Smooth muscle cell (in vitro differentiated cells): ENCODE data around the gene LIG3. TPM values are rescaled to one million over a fixed set of nuclear protein-coding genes. Genes with fewer than 3 reads are reported as not detected.

Experiments used
- DNase-seq: peaks from one replicate; lab custom pipeline; 2025; ENCODE audit not compliant: unreplicated experiment; lab: John Stamatoyannopoulos, UW
- H2AFZ ChIP-seq: fragments of 200-600 bp; sonication (generic); 2 replicates; pipeline ENCODE4 v1.6.0; 2016; ENCODE audit warnings: antibody characterized with exemption, low read depth, mild to moderate bottlenecking
- H3F3A ChIP-seq: fragments of 200-600 bp; sonication (generic); 2 replicates; pipeline ENCODE4 v1.6.0; 2017; ENCODE audit warnings: antibody characterized with exemption, low read depth
- H3K27ac ChIP-seq: fragments of 200-600 bp; sonication (generic); 2 replicates; pipeline ENCODE4 v1.5.1; 2016; ENCODE audit warnings: low read depth, mild to moderate bottlenecking
- H3K27me3 ChIP-seq: fragments of 200-600 bp; sonication (generic); 2 replicates; pipeline ENCODE4 v1.6.1; 2016; ENCODE audit warnings: low read depth, mild to moderate bottlenecking
- H3K36me3 ChIP-seq: fragments of 200-600 bp; sonication (generic); 2 replicates; pipeline ENCODE4 v1.5.1; 2016; ENCODE audit warnings: low read depth
- H3K4me1 ChIP-seq: fragments of 200-600 bp; sonication (generic); 2 replicates; pipeline ENCODE4 v1.5.1; 2016; ENCODE audit warnings: low read depth
- H3K4me2 ChIP-seq: fragments of 200-600 bp; sonication (generic); 2 replicates; pipeline ENCODE4 v1.6.0; 2016; ENCODE audit warnings: mild to moderate bottlenecking
- H3K4me3 ChIP-seq: fragments of 200-600 bp; sonication (generic); 2 replicates; pipeline ENCODE4 v1.5.1; 2016; ENCODE audit warnings: mild to moderate bottlenecking
- H3K79me2 ChIP-seq: fragments of 200-600 bp; sonication (generic); 2 replicates; pipeline ENCODE4 v1.6.0; 2016; ENCODE audit warnings: low read depth, mild to moderate bottlenecking
- H3K9ac ChIP-seq: fragments of 200-600 bp; sonication (generic); 2 replicates; pipeline ENCODE4 v1.6.0; 2016; ENCODE audit warnings: low read depth
- H3K9me3 ChIP-seq: fragments of 200-600 bp; sonication (generic); replicated peaks from 2 replicates; pipeline ENCODE4 v1.5.1; 2016; ENCODE audit warnings: low read depth
- H4K20me1 ChIP-seq: fragments of 200-600 bp; sonication (generic); 2 replicates; pipeline ENCODE4 v1.6.0; 2016; ENCODE audit warnings: low read depth
- WGBS: methylation state at CpG from one replicate; pipeline ENCODE4 v1.1.7; 2016; ENCODE audit warnings: low lambda C conversion rate; 5-methylcytosine and 5-hydroxymethylcytosine counted together
- polyA plus RNA-seq: library from polyadenylated mRNA; unstranded; fragments of >200 nt; fragmentation: Nextera tagmentation; extraction: Ambion mirVana; gene quantifications from 2 replicates; pipeline ENCODE4 v1.2.1, GENCODE V29; 2016
- total RNA-seq: library from RNA; depleted of rRNA; stranded (reverse); fragments of >200 nt; gene quantifications from 2 replicates; pipeline ENCODE4 v1.2.3, GENCODE V29; 2014
- TF ChIP-seq, protein P1 (sequence below): fragments of 200-600 bp; sonication (generic); IDR thresholded peaks from 2 replicates; pipeline ENCODE4 v1.5.1; 2017; ENCODE audit warnings: borderline replicate concordance, mild to moderate bottlenecking, antibody characterized with exemption; ENCODE audit not compliant: insufficient read depth, poor library complexity, severe bottlenecking

LIG3 gene
- total and polyA plus RNA-seq, 2 experiments from 2014 or later = 18.1 to 34.6 TPM

GRCh38 chr17:34974179-34974578, 6.1 kb upstream of the LIG3 start:
- Histone ChIP-seq H3K4me1 (no peaks in the 10 kb centered on the region), H3K9ac (no peak overlapping the region), H3K36me3 (no peaks in the 10 kb centered on the region), H3F3A (no peaks in the 10 kb centered on the region), H3K9me3 (no peaks in the 10 kb centered on the region), H4K20me1 (no peaks in the 10 kb centered on the region), H3K4me3 (no peak overlapping the region), H3K4me2 (no peak overlapping the region), H2AFZ (no peak overlapping the region), H3K27me3 (no peaks in the 10 kb centered on the region), H3K79me2 (no peaks in the 10 kb centered on the region), H3K27ac (no peak overlapping the region)
- TF ChIP-seq, protein P1, sequence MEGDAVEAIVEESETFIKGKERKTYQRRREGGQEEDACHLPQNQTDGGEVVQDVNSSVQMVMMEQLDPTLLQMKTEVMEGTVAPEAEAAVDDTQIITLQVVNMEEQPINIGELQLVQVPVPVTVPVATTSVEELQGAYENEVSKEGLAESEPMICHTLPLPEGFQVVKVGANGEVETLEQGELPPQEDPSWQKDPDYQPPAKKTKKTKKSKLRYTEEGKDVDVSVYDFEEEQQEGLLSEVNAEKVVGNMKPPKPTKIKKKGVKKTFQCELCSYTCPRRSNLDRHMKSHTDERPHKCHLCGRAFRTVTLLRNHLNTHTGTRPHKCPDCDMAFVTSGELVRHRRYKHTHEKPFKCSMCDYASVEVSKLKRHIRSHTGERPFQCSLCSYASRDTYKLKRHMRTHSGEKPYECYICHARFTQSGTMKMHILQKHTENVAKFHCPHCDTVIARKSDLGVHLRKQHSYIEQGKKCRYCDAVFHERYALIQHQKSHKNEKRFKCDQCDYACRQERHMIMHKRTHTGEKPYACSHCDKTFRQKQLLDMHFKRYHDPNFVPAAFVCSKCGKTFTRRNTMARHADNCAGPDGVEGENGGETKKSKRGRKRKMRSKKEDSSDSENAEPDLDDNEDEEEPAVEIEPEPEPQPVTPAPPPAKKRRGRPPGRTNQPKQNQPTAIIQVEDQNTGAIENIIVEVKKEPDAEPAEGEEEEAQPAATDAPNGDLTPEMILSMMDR = no peak
- no peak for DNase-seq
- 21% methylated on average over 2 of the region's 2 CpGs for WGBS

- DNase-seq = no peak
Observed at GRCh38 chr17:34974794-34975785, 5.2 kb upstream of the LIG3 start.

DNA sequence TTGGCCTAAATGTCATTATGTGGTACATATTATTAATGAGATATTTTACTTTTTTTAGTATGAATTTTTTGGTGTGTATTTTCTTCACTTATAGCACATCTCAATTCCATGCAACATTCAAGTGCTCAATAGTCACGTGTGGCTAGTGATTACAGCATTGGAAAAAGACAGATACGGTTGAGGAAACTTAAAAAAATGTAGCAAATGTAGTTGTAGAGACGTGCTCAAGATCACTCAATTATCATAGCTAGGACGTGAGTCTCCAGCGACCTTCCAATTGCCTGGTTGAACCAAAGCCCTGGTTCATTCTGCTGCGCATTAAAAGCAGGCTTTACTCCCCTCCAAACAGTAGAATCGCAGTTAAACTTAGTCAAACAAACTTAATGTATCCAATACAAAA, 1.2 kb upstream of the LIG3 start:
- Histone ChIP-seq H4K20me1 (no peaks in the 10 kb centered on the region), H3F3A (no peaks in the 10 kb centered on the region), H3K79me2 (peaks cover 21% of the 10 kb centered on the region), H3K36me3 (no peaks in the 10 kb centered on the region), H3K27me3 (no peaks in the 10 kb centered on the region), H3K4me3 (peak overlapping the region; percentile 88), H3K9me3 (no peaks in the 10 kb centered on the region), H3K9ac (no peak overlapping the region), H3K27ac (peak overlapping the region; percentile 98), H3K4me1 (peaks cover 17% of the 10 kb centered on the region), H2AFZ (no peak overlapping the region), H3K4me2 (peak overlapping the region; percentile 90)
- DNase-seq = no peak
- TF ChIP-seq, protein P1 = no peak
- WGBS = 77% methylated on average over 7 of the region's 7 CpGs

More at GRCh38 chr17:34974794-34975785, 5.2 kb upstream of the LIG3 start:
- Histone ChIP-seq H3K27ac (no peak overlapping the region), H3K79me2 (no peaks in the 10 kb centered on the region), H3F3A (no peaks in the 10 kb centered on the region), H3K9me3 (no peaks in the 10 kb centered on the region), H3K4me1 (peaks cover 8% of the 10 kb centered on the region), H3K27me3 (no peaks in the 10 kb centered on the region), H4K20me1 (no peaks in the 10 kb centered on the region), H3K4me2 (no peak overlapping the region), H2AFZ (no peak overlapping the region), H3K4me3 (no peak overlapping the region), H3K9ac (no peak overlapping the region), H3K36me3 (no peaks in the 10 kb centered on the region)
- WGBS = 71% methylated on average over 3 of the region's 3 CpGs
- TF ChIP-seq, protein P1 = no peak
